Measurements from ENCODE around the gene AATF.

DNA sequence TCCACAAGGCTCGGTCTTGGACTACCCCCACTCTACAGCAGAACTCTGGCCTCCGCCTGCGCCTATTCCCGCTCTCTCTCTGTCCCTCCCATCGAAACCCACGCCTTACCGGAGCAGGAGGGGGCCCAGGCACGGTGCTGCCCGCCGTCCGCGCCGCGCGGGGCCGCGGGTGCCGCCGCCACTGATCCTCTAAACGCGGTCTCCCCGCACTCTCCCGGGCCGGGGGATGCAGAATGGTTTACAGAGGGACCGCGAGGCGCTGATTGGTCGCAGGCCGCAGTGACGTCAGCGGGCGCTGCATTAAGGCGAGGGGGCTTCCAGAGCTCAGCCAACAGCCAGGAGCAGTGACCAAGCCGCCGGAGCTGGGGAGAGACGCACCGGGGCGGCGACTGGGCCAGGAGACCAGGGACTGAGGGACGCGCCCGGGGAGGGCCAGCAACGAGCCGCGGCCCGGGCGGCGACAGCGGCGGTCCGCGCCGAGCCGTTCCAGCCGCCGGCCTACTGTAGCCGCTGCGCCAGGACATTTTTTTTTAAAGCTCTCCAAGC is 12.2 kb upstream of the AATF start:
- no peak for TF ChIP-seq POLR2A (IDR thresholded peaks at IDR 0.05)
- no peak for TF ChIP-seq POLR2AphosphoS5 (IDR thresholded peaks at IDR 0.05)
